Measurements from ENCODE around the gene CTPS1. TPM values are rescaled to one million over a fixed set of nuclear protein-coding genes. Genes with fewer than 3 reads are reported as not detected.

Gene CTPS1
- total RNA-seq, 1 donor from 2014 or later, result 31.2 TPM

GRCh38 chr1:40936931-40937339 lies 42.6 kb upstream of the CTPS1 start:
- Histone ChIP-seq H3K27ac (no peak overlapping the region), H3K36me3 (no peaks in the 10 kb centered on the region), H3K4me3 (no peak overlapping the region), H3K27me3 (no peaks in the 10 kb centered on the region), H3K9me3 (no peaks in the 10 kb centered on the region), H3K4me1 (no peaks in the 10 kb centered on the region)
- TF ChIP-seq POLR2A (IDR thresholded peaks at IDR 0.05), result no peak
- DNase-seq (ENCODE audit: extremely low spot score in 2 of 2), result no peak
- intact Hi-C loops (cut with DNase I), result no loop called here

GRCh38 chr1:40938393-40938792 lies 41.1 kb upstream of the CTPS1 start:
- Histone ChIP-seq H3K4me3 (no peak overlapping the region), H3K9me3 (no peaks in the 10 kb centered on the region), H3K27ac (no peak overlapping the region), H3K36me3 (no peaks in the 10 kb centered on the region), H3K27me3 (no peaks in the 10 kb centered on the region), H3K4me1 (no peaks in the 10 kb centered on the region)
- DNase-seq (ENCODE audit: extremely low spot score in 2 of 2), result no peak
- TF ChIP-seq POLR2AphosphoS5 (IDR thresholded peaks at IDR 0.05; ENCODE audit: insufficient read depth in 1 of 2, low read depth in 1 of 2), result no peak
- no peak for TF ChIP-seq CTCF (IDR thresholded peaks at IDR 0.05)
- TF ChIP-seq POLR2A (IDR thresholded peaks at IDR 0.05), result no peak
- intact Hi-C loops (cut with DNase I), result no loop called here

DNA sequence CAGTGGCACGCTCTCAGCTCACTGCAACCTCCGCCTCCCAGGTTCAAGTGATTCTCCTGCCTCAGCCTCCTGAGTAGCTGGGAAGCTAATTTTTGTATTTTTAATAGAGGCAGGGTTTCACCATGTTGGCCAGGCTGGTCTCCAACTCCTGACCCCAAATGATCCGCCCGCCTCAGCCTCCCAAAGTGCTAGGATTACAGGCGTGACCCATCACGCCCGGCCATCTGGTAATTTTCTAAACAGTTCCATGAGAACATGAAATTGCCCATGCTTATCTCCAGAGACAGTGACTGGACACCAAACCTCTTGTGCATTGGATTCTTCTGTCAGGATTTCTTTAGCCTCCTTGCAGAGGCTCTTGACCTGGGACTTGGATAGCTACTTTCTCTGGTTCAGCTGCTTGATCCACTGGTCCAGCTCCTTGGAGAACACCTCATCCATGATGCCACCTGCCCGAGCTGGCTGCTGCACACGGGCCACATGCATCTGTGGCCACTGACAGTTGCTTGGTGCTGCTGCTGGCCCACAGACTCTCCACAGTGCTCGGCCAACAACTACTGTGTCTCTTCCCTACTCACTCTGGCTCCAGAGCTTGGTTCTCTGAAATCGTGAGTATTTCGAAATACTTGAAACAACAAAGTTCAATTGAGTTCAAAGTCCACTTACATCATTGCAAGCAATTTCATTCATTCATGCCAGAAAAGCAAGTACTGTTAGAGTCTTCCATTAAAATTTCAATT lies 40.0 kb upstream of the CTPS1 start:
- DNase-seq (ENCODE audit: extremely low spot score in 2 of 2), result no peak
- intact Hi-C loops (cut with DNase I), result no loop called here

GRCh38 chr1:40944326-40944725 lies 35.2 kb upstream of the CTPS1 start:
- TF ChIP-seq POLR2AphosphoS5 (IDR thresholded peaks at IDR 0.05; ENCODE audit: insufficient read depth in 1 of 2, low read depth in 1 of 2) (no peak), POLR2A (IDR thresholded peaks at IDR 0.05) (no peak), CTCF (IDR thresholded peaks at IDR 0.05) (no peak)
- H3K27me3 ChIP-seq, result no peaks in the 10 kb centered on the region
- no peak overlapping the region for H3K4me3 ChIP-seq
- H3K4me1 ChIP-seq, result no peaks in the 10 kb centered on the region
- H3K9me3 ChIP-seq, result no peaks in the 10 kb centered on the region
- intact Hi-C loops (cut with DNase I), result no loop called here
- DNase-seq (ENCODE audit: extremely low spot score in 2 of 2), result no peak
- no peaks in the 10 kb centered on the region for H3K36me3 ChIP-seq
- H3K27ac ChIP-seq, result peak overlapping the region; percentile 16

More for the DNA sequence above, 40.0 kb upstream of the CTPS1 start:
- TF ChIP-seq CTCF (IDR thresholded peaks at IDR 0.05), result no peak
- peak in 1 of 2 donors; percentile 40 for TF ChIP-seq POLR2AphosphoS5 (IDR thresholded peaks at IDR 0.05; ENCODE audit: insufficient read depth in 1 of 2, low read depth in 1 of 2)
- no peak for TF ChIP-seq POLR2A (IDR thresholded peaks at IDR 0.05)
- no peaks in the 10 kb centered on the region for H3K36me3 ChIP-seq
- H3K27ac ChIP-seq, result no peak overlapping the region
- no peaks in the 10 kb centered on the region for H3K9me3 ChIP-seq
- H3K4me1 ChIP-seq, result no peaks in the 10 kb centered on the region
- H3K27me3 ChIP-seq, result no peaks in the 10 kb centered on the region
- no peak overlapping the region for H3K4me3 ChIP-seq

DNA sequence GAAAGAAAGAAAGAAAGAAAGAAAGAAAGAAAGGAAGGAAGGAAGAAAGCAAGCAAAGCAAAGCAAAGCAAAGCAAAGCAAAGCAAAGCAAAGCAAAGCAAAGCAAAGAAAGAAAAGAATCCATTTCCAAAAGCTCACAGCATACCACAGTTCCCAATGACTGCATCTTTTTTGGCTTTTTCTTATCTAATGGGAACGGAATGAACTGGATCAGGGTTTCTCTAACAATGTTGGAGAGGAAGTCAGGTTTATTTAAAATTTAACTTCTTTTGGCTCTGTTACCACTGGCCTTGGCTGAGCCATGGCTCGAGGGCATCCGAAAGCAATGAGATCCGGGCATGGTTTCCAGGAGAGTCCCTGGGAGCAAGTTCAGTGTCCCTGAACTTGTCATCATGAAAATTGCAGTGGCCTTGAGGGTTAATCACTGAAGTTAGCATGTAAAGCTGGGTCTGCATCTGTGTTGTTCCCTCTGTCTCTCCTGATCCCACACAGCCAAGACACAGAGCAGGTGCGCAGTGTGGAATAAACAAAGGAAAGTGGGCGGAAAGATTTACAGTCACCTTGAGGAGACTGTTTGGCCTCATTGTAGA lies 34.6 kb upstream of the CTPS1 start:
- TF ChIP-seq POLR2A (IDR thresholded peaks at IDR 0.05) (no peak), POLR2AphosphoS5 (IDR thresholded peaks at IDR 0.05; ENCODE audit: insufficient read depth in 1 of 2, low read depth in 1 of 2) (peak in 1 of 2 donors; percentile 19)
- no peaks in the 10 kb centered on the region for H3K4me1 ChIP-seq
- intact Hi-C loops (cut with DNase I), result loop anchor here (5.0 kb wide), 1 partner anchor 83 kb away; the partner anchor contains the start of gene CITED4
- no peaks in the 10 kb centered on the region for H3K36me3 ChIP-seq
- no peaks in the 10 kb centered on the region for H3K27me3 ChIP-seq
- H3K9me3 ChIP-seq, result no peaks in the 10 kb centered on the region
- H3K27ac ChIP-seq, result peak overlapping the region; percentile 16
- no peak for DNase-seq (ENCODE audit: extremely low spot score in 2 of 2)
- no peak overlapping the region for H3K4me3 ChIP-seq

DNA sequence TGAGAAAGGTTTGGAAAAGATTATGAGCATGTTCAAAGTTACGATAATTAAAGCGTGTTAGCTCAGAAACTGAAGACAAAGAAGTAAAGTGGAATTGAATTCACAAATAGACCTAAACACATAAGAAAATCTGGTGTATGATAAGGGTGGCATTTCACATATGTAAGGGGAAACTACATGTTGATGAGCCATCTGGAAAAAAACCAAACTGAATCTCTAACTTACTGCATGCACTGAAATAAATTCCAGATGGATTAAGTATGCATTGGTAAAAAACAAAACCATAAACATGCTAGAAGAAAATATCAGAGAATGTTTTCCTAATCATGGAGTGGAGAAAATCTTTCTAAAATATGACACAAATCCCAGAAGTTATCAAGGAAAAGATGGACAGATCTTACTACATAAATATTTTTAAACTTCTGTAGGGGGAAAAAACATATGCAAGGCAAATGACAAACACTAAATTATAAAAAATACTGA lies 34.0 kb upstream of the CTPS1 start:
- Histone ChIP-seq H3K27ac (no peak overlapping the region), H3K4me3 (no peak overlapping the region), H3K36me3 (no peaks in the 10 kb centered on the region), H3K9me3 (no peaks in the 10 kb centered on the region), H3K4me1 (no peaks in the 10 kb centered on the region), H3K27me3 (no peaks in the 10 kb centered on the region)
- TF ChIP-seq POLR2AphosphoS5 (IDR thresholded peaks at IDR 0.05; ENCODE audit: insufficient read depth in 1 of 2, low read depth in 1 of 2), result no peak
- TF ChIP-seq POLR2A (IDR thresholded peaks at IDR 0.05), result no peak
- no peak for TF ChIP-seq CTCF (IDR thresholded peaks at IDR 0.05)
- intact Hi-C loops (cut with DNase I), result loop anchor here (5.0 kb wide), 1 partner anchor 83 kb away; the partner anchor contains the start of gene CITED4
- no peak for DNase-seq (ENCODE audit: extremely low spot score in 2 of 2)
